Measurements from ENCODE around the gene IAPP. TPM values are rescaled to one million over a fixed set of nuclear protein-coding genes. Genes with fewer than 3 reads are reported as not detected.

The IAPP gene
- total RNA-seq (2022; extraction: Qiagen RNA extraction), result not detected in 5 replicates

DNA sequence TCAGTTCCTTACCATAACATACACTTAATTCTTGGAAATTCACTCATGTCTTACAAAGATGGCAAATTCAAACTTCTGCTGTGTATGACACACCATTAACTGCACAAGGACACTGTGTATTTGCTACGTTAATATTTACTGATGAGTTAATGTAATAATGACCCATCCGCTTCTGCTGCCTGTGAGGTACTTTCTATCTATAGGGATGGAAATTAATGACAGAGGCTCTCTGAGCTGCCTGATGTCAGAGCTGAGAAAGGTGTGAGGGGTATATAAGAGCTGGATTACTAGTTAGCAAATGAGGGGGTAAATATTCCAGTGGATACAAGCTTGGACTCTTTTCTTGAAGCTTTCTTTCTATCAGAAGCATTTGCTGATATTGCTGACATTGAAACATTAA is at the start of gene IAPP:
TSS of gene IAPP (plus strand) at position 301 of the 400 bp plus-strand sequence. CDS start 450 bp downstream, outside the sequence.

DNA sequence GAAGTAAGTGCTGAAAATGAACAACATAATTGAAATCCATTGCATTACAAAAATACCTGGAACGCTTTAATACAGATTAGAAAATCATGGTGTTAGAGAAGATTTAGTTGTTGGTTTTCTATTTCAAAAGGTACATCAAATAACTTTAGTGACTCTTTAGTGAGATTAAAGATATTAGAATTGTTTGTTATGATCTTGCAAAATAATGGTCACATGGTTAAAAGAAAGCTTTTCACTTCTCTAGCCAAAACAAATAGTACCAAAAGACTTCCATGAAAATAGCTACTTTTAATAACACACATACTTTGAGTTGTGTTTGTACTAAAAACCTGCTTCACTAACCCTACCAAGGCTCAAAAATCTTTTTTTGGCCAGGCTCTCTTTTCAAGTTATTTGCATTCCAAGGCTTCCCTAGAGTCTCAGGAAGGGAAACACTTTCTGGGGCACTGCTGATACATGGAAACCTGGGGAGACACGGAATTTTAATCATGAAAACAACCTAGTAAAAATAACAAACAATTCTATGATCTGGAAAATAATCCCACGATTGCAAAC is 37.9 kb upstream of the IAPP start, which contains the start of gene SLCO1A2:
TSS of gene SLCO1A2 (minus strand) at position 147 of the 555 bp plus-strand sequence. CDS start 270 bp downstream, outside the sequence.

Other genes with a start within 250 kb of the IAPP start
- gene SLCO1B1, start 241.7 kb upstream of the IAPP start, total RNA-seq (2022; extraction: Qiagen RNA extraction), result 0.35 to 0.46 TPM (median 0.42 TPM) in 5 replicates
- gene SLCO1A2, start 38.0 kb upstream of the IAPP start, total RNA-seq (2022; extraction: Qiagen RNA extraction), result 0.07 to 0.32 TPM (median 0.13 TPM) in 3 of 5 replicates, not detected in the others
- gene PYROXD1, start 64.8 kb downstream of the IAPP start, total RNA-seq (2022; extraction: Qiagen RNA extraction), result 5.1 to 8.1 TPM (median 6.2 TPM) in 5 replicates
- 44.2 to 78.2 TPM (median 60.0 TPM) in 5 replicates for gene RECQL, start 128.7 kb downstream of the IAPP start, total RNA-seq (2022; extraction: Qiagen RNA extraction)
- gene GOLT1B, start 128.9 kb downstream of the IAPP start, total RNA-seq (2022; extraction: Qiagen RNA extraction), result 88.8 to 96.2 TPM (median 92.5 TPM) in 5 replicates
- gene SPX, start 153.4 kb downstream of the IAPP start, total RNA-seq (2022; extraction: Qiagen RNA extraction), result 1.9 to 2.9 TPM (median 2.5 TPM) in 5 replicates
- gene GYS2, start 231.9 kb downstream of the IAPP start, total RNA-seq (2022; extraction: Qiagen RNA extraction), result 0.07 TPM in 1 of 5 replicates, not detected in the others

Data from A549 treated with CORT108297 at 1 μM for 4 hours (cell line).